Loucy (cell line): ENCODE data around the gene SLC6A6.

Source experiments
- CTCF ChIP-seq: fragments of 200-600 bp; sonication (generic); conservative IDR thresholded peaks from 2 replicates; pipeline ENCODE4 v1.5.1; 2014; ENCODE audit warnings: mild to moderate bottlenecking, antibody characterized with exemption, low read length
- EZH2phosphoT487 ChIP-seq: fragments of 200-600 bp; IDR thresholded peaks from 2 replicates; pipeline ENCODE4 v1.6.1; 2018; ENCODE audit warnings: antibody characterized with exemption, mild to moderate bottlenecking, moderate library complexity, borderline replicate concordance

- TF ChIP-seq EZH2phosphoT487: no peak
- no peak for TF ChIP-seq CTCF
Observed at GRCh38 chr3:14531856-14532395, 129.5 kb downstream of the SLC6A6 start.
